GM19193 (cell line): ENCODE measurements around the gene FOXO3.

ENCODE experiments used
- POLR2A ChIP-seq: IDR thresholded peaks from 4 replicates; pipeline ENCODE4 v1.6.1; 2011; ENCODE audit not compliant: insufficient read depth, insufficient read length; ENCODE audit errors: extremely low read depth

FOXO3 gene

GRCh38 chr6:108549241-108549640, 11.5 kb upstream of the FOXO3 start:
- TF ChIP-seq POLR2A, result no peak

GRCh38 chr6:108549741-108550140, 11.0 kb upstream of the FOXO3 start:
- no peak for TF ChIP-seq POLR2A

GRCh38 chr6:108550256-108550655, 10.5 kb upstream of the FOXO3 start:
- no peak for TF ChIP-seq POLR2A

- TF ChIP-seq POLR2A, result no peak
Observed at GRCh38 chr6:108555399-108556052, 5.2 kb upstream of the FOXO3 start.

- TF ChIP-seq POLR2A, result no peak
Observed at GRCh38 chr6:108556250-108556649, 4.5 kb upstream of the FOXO3 start.

- TF ChIP-seq POLR2A, result no peak
Observed at GRCh38 chr6:108556866-108557493, 3.7 kb upstream of the FOXO3 start.

- TF ChIP-seq POLR2A, result no peak
Observed at GRCh38 chr6:108557494-108558371, 3.0 kb upstream of the FOXO3 start.

- TF ChIP-seq POLR2A, result no peak
Observed at GRCh38 chr6:108558372-108559096, 2.2 kb upstream of the FOXO3 start.

GRCh38 chr6:108559097-108559883, 1.4 kb upstream of the FOXO3 start:
- TF ChIP-seq POLR2A, result peak; percentile 42

- no peak for TF ChIP-seq POLR2A
Observed at GRCh38 chr6:108559884-108560462, 744 bp upstream of the FOXO3 start.

GRCh38 chr6:108561309-108561647, 561 bp downstream of the FOXO3 start:
- TF ChIP-seq POLR2A, result peak; percentile 4

- no peak for TF ChIP-seq POLR2A
Observed at GRCh38 chr6:108561742-108562502, 1.2 kb downstream of the FOXO3 start.

GRCh38 chr6:108562503-108562993, 1.8 kb downstream of the FOXO3 start:
- no peak for TF ChIP-seq POLR2A
